Fibroblast of gingiva (primary cell): ENCODE results near the gene TUBGCP3.
"Not testable (repeated sequence)": the region's sequence is repeated elsewhere in the genome, so short reads cannot be mapped to it uniquely, and the experiment has no call there.

ENCODE experiments used
- DNase-seq: peaks from one replicate; pipeline ENCODE4 v3.0.0-alpha.2; 2011; ENCODE audit warnings: low read depth

The TUBGCP3 gene

GRCh38 chr13:112526146-112526853 lies 61.7 kb downstream of the TUBGCP3 start:
- DNase-seq = no peak

DNA sequence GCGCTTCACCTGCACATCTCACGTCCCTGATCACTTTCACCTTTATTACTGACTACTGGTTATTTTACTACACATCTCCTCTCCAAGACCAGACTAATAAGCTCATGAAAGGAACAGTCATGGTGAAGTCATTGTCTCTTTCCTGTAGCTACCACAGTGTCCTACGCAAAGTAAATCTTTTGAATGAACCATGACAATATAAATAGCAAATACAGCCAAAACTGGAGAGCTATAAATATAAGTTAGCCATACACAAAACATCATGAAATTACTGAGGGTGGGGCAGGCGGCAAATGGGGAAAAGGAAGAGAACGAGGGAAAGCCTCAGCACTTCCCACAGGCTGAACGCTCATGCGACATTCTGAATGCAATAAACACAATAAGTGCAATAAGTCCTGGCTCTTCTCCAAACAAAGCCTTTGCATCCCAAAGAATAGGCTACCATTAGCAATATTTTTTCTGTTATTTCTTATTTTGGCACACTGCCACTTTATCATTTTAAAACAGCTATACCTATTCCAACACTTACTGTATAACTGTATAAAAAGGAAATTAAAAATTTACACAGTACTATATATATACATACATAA lies 62.5 kb downstream of the TUBGCP3 start:
- no peak for DNase-seq

- DNase-seq = no peak
These were observed 65.4 kb downstream of the TUBGCP3 start for GRCh38 chr13:112522578-112522977.

- no peak for DNase-seq
These were observed 66.8 kb downstream of the TUBGCP3 start for GRCh38 chr13:112521073-112521685.

GRCh38 chr13:112519517-112520060 lies 68.4 kb downstream of the TUBGCP3 start:
- DNase-seq = no peak

DNA sequence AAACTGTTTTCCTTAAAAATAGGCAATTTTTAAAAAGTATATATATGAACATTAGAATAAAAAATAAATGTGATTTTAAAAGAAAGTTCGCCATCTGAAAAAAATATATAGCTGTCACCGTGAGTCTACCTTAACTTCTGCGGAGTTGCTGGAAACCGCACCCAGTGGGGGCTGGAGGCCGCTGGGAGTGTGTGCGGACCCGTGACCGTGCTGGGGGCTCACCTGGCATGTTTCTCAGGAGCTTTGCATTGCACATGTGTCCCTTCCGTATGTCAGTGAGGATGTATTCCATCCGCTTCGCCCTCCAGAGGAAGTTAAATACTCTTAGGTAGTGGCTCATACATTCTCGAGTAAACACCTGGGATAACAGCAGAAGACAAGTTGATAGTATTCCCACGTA lies 71.7 kb downstream of the TUBGCP3 start:
- no peak for DNase-seq

- DNase-seq = no peak
These were observed 74.2 kb downstream of the TUBGCP3 start for GRCh38 chr13:112513761-112514160.

- DNase-seq = no peak
These were observed 76.8 kb downstream of the TUBGCP3 start for GRCh38 chr13:112510987-112511685.

DNA sequence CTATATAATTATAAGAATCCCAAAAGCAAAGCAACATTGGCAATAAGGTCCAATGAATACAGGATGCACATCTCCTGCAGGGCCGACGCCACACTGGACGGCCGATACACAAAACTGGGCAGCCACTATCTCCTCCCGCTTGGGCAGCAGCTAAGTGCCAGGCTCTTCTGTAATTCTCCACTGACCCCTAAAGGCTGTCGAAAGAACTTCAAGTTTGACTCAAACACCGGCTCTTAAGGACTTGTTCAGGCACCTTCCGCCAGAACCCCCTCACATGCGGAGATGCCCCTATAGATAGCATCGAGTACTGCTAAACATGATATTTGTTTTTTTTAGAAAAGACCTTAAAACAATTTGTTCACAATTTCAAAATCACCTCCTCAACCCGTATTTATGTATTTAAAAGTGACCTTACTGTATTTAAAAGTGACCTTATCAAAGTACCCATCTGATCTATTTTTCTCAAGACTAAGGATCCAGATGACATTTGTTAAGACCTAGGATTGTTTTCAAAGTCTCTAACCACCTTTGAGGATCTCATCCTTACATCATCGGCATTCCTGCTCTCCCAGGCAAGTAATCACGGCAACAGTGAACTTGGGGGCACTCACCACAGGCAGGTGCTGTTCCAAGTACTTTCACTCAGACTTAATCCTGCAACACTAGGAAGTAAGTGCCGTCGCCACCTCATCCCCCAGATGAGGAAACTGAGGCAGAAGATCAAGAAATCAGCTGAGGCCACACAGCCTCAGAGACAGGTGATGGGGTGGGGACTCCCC lies 77.8 kb downstream of the TUBGCP3 start:
- DNase-seq = peak; percentile 72

DNA sequence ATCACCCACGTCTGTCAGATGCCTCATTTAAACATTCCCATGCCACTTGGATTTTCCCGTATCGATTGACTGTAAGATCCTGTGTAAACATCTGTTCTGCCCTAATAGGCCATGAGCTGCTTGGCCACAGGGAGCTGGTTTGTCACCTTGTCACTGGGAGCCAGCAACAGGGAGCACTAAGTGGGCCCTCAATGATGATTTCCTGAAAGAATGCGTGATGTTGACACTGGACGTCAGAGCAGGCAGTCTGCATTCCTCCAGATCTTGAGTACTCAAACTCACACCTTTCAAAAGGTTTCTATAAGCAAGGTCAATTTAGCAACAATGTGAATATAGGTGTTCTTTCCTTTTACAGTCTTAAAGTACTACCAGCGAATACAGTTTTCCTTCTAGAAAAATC lies 78.8 kb downstream of the TUBGCP3 start:
- no peak for DNase-seq

GRCh38 chr13:112506046-112506445 lies 81.9 kb downstream of the TUBGCP3 start:
- DNase-seq = no peak

GRCh38 chr13:112496166-112496565 lies 91.8 kb downstream of the TUBGCP3 start:
- no peak for DNase-seq

- DNase-seq = no peak
These were observed 92.5 kb downstream of the TUBGCP3 start for GRCh38 chr13:112495465-112495864.

DNA sequence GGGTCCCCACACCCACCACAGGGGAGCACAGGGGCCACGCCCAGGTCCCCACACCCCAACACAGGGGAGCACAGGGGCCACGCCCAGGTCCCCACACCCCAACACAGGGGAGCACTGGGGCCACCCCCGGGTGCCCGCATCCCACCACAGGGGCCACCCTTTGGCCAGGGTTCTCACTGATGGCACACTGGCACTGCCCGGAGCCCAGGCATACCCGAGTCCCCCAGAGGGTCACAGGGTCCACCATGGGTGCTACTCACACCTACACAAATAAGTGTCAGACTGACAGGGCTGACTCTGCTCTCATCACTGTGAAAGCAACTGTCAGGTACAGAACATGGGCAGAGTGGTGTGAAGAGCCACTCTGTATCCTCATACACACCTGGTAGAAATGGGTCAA lies 98.8 kb downstream of the TUBGCP3 start:
- no peak for DNase-seq

DNA sequence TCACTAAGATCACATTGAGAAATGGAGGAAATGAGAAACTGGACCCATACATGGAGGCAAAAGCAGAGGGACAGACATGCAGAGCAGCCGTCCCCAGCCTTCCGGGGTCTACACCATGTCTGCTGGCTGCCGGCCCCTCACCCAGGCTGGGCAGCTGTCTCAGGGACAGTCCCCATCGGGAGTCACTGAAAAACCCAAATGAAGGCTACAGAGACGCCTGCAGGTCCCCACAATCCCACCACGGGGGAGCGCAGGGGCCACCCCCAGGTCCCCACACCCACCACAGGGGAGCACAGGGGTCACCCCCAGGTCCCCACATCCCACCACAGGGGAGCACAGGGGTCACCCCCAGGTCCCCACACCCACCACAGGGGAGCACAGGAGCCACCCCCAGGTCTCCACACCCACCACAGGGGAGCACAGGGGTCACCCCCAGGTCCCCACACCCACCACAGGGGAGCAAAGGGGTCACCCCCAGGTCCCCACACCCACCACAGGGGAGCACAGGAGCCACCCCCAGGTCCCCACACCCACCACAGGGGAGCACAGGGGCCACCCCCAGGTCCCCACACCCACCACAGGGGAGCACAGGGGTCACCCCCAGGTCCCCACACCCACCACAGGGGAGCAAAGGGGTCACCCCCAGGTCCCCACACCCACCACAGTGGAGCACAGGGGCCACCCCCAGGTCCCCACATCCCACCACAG lies 99.5 kb downstream of the TUBGCP3 start:
- DNase-seq = not testable (repeated sequence)

- no peak for DNase-seq
These were observed 100.8 kb downstream of the TUBGCP3 start for GRCh38 chr13:112487127-112487517.

GRCh38 chr13:112486386-112487126 lies 101.4 kb downstream of the TUBGCP3 start:
- DNase-seq = peak; percentile 19

- DNase-seq = not testable (repeated sequence)
These were observed 102.1 kb downstream of the TUBGCP3 start for GRCh38 chr13:112485814-112486213.

- DNase-seq = no peak
These were observed 104.7 kb downstream of the TUBGCP3 start for GRCh38 chr13:112483299-112483698.

DNA sequence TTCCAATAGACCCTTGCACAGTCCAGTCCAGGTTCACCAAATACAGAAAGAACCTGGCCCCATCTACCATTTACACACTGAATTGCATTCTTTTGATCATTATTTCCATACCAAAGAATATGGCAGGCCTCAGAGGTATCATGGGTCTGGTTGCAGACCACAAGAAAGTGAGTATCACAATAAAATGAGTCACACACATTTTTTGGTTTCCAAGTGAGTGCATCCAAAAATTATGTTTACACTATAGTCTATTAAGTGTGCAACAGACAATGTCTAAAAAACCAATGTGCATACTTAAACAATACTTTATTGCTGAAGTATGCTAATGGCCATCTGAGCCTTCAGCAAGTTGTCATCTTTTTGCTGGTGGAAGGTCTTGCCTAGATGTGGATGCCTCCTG lies 106.5 kb downstream of the TUBGCP3 start:
- DNase-seq = no peak
